ENCODE data around the gene ITGA1.

The ITGA1 gene

DNA sequence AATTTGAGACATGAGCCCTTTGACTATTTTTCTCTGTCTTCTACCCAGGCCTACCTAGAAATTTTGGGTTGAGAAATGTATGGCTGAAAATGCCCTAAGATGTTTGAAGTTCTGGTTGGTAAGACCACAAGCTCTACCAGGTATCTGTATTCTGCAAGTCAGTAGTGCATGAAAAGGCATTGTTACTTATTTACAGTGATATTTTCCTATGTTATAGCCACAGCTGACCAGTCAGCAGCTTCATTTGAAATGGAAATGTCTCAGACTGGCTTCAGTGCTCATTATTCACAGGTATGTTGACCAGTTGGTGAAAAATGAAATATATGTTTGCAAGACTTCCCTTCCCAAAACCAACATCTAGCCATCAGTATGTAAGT, 109.5 kb downstream of the ITGA1 start:
- no peak for DNase-seq (ENCODE audit: low read depth)

DNA sequence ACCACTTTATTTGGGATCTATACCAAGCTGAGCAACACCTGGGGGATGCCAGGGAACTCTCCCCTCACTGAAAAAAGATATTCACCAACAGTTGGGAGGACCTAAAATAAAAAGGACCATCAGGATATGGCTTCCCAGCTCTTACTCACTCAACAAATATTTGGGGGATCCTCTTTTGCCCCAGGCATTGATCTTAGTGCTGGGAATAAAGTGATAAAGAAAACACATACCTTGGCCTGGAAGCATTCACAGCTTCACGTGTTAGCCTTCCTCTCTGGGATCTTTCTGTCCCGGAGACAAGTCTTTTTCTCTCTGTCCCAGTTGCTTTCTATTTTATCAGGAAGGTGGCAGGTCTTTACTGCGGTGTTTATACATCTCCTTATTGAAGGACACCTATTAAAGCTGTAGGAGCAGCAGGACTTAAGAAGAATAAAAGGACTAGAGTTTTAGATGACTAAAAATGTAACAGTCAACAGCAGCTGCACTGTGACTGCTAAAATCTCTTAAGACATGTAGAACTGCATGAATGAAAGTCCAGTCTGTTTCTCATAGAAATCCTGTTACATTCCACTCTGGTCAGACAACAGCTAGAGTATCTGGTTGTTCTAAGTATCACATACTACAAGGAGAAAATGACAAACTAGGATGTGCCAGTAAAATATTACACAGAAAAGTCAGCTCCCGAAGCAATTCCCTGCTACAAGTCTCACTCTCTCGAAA, 111.4 kb downstream of the ITGA1 start:
- no peak for DNase-seq (ENCODE audit: low read depth)

DNA sequence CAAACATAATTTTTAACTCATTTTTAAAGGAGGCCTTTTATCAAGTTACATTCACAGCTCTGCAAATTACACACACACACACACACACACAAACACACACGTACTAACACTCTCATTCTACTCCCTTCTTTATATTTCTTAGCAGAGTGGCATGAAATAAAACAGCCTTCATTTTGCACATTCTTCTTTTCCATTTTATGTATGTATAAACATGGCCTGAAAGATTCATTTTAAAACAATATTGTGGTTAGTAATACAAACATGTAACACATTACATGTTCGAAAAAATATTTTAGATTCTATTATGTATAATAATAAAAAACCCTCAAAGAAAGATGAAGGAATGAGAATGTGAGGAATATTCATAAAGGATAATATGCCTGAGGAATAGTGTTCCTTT, 115.4 kb downstream of the ITGA1 start:
- DNase-seq (ENCODE audit: low read depth): no peak

DNA sequence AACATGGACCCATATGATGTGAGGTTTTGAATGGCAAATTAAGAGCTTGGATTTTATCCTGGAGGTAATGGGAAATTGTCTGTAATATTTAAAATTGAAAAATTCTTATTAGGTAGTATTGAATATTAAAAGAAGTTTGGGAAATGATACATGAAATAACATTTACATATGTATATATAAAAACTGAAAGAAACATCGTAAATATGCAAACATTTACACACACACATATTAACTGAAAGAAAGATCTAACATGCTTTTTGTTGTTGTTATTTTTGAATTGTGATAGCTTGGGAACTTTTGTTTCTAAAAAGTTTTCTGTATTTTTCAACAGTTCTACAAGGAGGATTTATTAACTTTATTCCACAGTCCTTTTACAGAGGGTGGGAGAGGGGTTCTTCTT, 118.6 kb downstream of the ITGA1 start:
- DNase-seq (ENCODE audit: low read depth): no peak

DNA sequence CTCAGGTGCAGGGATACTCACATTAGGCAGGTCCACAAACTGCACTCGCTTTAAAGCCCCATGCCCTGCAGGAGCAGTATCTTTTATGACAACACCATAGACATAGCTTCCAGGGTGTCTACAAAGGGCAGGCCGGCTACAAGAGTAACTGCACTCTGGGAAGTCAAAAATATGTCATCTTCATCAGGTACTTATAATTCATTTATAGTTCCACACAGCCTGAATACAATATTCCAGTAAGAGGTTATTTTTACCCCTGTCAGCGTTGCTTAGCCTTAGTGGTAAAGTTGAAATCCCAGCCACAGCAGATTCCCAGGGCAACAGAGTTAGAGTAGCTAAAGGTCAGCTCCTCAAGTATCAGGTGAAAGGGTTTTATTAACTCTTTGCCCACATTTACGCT, 119.1 kb downstream of the ITGA1 start:
- no peak for DNase-seq (ENCODE audit: low read depth)

DNA sequence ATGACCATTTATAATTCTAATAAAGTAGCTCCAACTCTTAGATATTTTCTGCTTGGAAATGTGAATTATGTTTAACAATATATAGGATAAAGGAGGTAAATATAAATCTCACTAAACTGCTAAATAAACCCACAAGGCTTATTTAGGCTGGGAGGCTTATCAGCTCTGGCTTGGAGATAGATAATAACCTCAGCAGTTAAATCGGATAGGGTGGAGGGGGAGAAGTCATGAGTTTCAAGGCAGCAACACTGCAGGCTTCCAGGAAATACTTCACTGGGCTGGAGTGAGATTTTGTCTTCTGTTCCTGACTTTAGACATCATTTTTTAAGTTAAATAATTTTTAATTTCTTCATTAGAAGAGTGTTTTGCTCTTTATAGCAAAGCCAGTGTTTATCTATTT, 121.5 kb downstream of the ITGA1 start:
- no peak for DNase-seq (ENCODE audit: low read depth)

DNA sequence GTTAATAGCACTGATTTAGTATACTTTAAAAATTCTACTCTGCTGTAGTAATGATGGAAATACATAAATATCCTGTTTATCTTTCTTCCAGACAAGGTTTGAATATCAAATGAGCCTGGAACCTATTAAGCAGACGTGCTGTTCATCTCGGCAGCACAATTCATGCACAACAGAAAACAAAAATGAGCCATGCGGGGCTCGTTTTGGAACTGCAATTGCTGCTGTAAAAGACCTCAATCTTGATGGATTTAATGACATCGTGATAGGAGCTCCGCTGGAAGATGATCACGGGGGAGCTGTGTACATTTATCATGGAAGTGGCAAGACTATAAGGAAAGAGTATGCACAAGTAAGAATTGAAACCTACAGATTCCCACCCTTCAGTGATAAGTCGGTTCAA, 122.4 kb downstream of the ITGA1 start:
- no peak for DNase-seq (ENCODE audit: low read depth)

DNA sequence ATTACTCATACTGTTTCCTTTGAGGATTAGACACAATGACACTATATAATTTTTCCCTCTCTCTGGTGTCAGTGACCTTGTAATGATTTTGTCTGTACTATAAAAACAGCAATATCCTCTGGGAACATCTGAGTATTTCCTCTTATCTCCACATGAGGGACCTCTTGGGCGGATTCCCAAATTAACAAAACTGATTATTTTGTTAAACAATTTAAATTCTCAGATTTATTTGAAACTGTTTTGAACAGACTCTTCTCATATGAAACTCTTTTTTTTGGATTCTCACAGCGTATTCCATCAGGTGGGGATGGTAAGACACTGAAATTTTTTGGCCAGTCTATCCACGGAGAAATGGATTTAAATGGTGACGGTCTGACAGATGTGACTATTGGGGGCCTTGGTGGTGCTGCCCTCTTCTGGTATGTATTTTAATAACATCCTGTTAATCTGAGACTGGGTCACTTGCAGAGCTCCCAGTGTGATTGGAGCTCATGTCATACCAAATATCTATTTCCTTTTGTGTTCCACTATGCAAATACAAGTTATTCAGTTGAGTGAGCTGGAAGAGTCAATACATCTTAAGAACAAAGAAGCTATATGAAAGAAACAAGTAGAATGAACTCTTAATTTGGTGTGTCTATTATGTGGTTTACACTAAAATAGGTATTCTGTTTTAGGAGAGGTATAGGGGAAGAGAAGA, 127.6 kb downstream of the ITGA1 start:
- peak; percentile 25 for DNase-seq (ENCODE audit: low read depth)

DNA sequence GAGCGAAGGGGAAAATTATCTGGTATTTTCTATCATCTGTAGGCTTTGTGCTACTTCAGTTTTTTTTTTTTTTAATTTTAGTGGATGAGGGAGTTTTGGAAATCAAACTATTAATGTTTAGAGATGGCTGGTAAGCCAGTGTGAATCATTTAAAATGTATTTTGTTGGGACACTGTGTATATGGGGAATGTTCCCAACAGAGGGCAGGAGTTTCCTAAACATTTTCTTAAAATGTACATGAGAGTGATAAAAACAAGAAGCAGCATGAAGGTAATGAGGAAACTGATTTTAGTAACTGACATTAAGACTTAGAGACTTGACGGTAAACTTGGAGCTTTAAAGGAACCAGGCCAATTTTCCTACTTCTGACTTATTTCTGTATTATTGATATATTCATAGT, 133.2 kb downstream of the ITGA1 start:
- no peak for DNase-seq (ENCODE audit: low read depth)

DNA sequence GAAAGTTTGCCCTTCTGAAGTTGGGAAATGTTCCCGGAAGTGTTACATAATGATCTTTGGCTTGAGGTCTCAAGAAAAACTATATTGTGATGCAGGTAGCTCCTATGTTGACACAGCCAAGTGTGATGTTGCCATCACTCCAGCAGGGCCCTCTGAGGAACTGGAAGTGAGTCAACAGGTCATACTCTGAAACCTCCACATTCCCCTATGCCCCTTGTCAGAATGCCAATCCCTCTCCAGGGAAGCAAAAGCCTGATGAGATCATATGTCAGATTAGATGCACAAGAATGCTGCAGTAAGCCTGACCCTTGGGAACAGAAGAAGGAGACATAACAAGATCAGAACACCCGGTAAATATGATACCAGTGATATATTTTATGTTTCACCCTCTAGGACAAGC, 134.7 kb downstream of the ITGA1 start:
- DNase-seq (ENCODE audit: low read depth): no peak

DNA sequence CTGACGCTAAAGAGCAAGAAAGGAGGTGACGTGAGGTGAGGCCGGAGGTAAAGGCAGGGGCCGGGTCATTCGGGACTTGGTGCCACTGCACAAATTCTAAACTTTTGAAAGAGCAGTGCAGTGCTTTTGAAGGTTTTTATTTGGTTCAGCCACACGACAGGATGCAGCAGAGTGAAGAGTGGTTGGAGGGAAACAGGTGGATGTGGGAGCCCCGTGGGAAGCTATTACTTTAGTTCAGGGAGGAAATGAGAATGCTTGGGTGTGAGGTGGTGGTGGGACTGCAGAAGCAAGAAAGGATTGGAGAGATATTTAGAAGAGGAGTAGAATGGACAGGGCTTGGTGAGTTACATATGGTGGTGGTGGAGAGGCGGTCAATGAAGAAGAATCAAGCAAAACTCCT, 136.7 kb downstream of the ITGA1 start:
- DNase-seq (ENCODE audit: low read depth): no peak

DNA sequence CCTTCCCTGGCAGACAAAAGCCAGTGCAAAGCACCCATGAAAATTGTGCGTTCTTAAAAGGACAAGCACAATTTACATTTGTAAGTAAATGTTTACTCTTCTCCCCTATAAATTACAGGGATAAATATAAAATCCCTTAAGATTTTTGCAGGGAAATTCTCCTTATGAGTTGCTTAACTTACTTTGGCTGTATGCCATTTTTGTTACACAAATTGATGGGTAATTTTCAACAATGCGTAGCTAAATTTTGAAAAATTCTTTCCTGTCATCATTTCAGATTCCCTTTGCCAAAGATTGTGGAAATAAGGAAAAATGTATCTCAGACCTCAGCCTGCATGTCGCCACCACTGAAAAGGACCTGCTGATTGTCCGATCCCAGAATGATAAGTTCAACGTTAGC, 137.3 kb downstream of the ITGA1 start:
- no peak for DNase-seq (ENCODE audit: low read depth)

DNA sequence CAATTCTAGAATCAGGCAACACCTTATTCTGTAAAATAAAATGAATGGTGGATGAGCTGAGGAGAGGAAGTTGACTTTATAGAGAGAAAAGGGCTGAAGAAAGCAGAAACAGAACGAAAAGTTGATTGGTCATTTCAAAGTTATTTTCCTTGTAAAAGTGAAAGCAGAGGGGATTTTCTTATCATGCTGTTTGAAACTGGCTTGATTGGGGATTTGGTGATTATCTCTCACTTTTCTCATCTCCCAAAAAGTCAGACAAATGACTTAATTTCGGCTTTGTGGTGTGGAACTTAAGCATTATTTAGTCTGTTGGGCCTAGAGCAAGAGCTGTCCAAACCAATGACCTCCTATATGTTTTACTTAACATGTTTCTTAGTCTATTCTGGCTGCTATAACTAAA, 141.0 kb downstream of the ITGA1 start:
- no peak for DNase-seq (ENCODE audit: low read depth)

DNA sequence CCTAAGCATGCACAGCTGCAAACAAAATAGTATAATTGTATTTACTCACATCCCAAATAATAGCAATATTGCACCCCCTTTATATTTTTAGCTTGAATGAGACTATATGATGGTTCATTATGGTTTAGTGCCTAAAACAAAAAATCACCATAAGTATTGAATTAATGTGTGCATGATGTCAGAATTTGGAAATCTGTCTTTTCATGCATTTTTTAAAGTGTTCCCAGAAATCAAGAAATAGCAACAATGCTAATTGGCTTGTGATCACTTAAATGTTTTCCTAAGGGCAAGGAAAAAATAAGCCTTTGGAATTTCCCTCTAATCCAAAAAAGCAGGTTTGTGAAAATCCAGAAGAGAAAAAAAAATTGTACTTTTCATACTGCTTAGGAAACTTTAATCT, 150.5 kb downstream of the ITGA1 start:
- DNase-seq (ENCODE audit: low read depth): no peak

DNA sequence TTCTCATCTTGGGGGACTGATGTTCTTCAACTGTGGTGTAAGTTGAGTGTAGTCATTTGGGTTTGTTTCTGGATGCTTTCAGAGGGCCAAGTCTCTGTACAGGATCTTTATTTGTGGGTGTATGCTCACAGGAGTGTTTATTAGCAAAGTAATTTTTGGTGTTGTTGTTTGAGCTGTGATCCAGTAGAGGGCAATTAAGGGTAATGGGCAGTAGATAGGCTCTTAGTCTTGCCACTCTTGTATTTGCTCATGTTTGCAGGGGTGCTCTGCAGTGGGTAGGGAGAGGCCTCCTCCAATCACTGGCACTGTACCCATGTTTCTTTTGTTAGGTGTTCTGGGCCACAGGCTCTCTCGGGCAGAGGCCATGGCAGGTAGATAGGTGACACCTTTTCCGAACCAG, 155.6 kb downstream of the ITGA1 start:
- no peak for DNase-seq (ENCODE audit: low read depth)

DNA sequence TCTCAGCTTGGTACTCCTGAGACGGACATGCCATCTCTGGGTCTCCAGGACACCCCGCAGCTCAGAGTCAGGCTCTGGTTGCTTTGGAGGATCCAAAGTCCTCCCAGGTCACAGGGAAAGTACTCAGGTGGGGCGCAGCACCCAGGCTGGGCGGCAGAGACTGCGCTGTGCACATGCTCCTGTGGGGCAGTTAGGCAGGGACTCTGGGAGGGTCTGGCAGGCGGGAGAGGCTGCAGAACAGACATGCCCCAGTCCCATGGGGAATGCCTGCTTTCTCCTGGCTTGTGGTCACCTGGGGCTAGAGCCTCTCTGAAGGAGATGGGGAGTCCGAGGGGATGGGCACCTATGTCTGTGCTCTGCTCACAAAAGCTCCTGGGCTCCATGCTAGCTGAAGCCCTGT, 156.1 kb downstream of the ITGA1 start:
- no peak for DNase-seq (ENCODE audit: low read depth)

DNA sequence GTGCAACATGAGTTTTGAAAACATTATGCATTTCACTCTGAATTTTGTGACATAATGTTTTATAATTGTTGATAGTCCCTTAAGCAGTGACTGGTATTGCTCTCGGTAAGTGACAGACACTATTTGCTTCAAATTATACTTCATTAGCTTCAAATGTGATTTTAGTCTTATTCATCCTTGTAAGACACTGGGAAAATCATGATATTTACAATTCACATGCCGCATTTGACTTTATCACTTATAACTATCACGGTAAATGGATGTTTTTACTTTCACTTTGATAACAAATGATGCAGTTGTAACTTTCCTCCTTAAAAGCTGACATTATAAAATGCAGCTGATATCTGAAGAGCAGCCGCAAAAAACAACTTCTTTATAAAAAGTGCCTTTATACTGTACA, 157.3 kb downstream of the ITGA1 start:
- DNase-seq (ENCODE audit: low read depth): no peak

DNA sequence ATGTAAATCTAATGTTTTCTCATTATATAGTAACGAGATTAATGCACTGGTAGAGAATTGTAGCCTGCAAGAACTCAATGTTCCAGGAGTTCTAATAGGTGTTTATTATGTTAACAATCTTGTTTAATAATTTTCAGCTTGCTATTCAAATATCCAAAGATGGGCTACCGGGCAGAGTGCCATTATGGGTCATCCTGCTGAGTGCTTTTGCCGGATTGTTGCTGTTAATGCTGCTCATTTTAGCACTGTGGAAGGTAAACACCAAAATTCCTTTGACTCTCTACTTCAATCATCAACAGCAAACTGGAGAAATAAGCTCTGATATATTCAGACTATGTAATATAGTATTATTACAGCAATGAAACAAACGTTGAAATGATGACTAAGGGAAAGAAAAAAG, 159.5 kb downstream of the ITGA1 start:
- DNase-seq (ENCODE audit: low read depth): no peak

DNA sequence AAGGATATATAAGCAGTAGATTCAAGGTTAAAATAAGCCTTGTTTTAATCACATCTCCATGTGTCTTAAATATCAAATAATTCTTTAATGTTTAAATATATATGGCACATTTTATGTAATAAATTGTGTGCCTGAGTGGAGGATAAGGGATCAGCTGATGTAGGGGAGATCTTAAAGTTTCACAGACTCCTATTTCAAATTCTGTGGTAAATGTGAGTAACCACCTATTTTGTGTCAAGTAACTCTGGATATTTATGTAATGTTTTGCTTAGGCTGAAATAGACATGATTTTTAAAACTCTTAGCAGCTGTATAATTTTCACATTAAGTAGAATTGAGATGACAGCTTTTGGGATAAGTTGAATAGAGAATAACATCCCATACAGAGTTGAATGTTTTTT, 160.1 kb downstream of the ITGA1 start:
- DNase-seq (ENCODE audit: low read depth): no peak

DNA sequence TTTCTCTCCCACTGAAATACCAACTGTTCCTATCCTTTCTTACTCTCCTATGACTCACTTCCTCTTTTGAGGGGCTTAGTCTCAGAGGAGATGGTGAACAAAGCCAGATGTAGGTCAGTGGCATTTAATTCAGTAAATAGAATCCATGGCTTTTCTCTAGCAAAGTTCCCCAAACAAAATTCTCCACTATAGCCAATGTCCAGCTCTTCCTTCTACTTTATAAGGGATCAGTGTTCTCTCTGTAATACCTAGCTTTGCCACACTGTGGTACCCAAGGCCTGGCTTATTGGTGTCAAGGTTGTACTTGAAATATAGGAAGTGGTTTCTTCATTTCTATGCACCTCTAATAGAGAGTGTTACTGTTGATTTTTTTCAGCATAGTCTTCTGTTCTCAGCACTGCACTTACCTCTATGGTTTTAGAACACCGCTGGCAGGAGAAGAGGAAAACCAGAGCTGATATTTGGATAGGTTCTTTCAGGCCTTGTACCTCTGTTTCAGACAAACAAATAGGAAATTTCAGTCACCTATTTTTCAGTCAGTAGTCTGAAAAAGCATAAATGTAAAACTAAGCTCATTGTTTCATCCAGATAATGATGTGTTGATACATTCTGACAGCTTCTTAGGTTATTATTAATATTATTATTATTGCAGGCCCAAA, 160.8 kb downstream of the ITGA1 start:
- DNase-seq (ENCODE audit: low read depth): peak; percentile 43

DNA sequence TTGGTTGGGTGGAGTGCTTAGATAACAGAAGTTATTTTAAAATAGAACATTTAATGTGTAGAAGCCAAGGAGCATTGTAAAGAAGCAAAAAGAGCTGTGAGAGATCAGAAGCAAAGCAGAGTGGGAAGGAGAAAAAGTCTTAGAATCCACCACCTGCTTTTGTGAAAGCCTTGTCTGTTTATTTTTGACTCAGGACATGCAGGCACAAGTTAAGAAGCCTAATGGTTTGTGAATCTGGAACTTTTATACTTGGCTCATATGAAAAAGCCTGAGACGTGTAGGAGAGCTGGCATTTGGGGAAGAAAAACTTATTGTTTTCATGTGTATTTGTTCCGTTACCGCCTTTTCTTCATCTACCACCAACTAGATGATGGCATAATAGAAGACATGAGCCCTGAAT, 163.0 kb downstream of the ITGA1 start:
- DNase-seq (ENCODE audit: low read depth): no peak

DNA sequence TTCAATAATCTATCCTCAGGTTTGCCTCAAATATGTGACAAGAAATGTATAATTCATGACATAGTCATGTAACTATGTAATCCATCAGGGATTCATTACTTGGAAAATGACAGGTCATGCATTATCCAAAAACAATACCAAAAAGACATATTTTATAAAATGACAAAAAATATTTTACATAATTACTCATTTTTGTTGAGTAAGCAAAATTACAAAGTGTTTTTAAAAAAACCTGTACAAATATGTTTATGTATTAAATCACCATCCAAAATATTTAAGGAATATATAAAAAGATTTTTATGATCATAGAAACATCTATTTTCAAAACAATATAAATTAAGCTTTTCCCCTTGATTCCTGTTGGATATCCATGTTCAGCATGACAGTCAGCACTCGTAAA, 164.8 kb downstream of the ITGA1 start:
- DNase-seq (ENCODE audit: low read depth): no peak

DNA sequence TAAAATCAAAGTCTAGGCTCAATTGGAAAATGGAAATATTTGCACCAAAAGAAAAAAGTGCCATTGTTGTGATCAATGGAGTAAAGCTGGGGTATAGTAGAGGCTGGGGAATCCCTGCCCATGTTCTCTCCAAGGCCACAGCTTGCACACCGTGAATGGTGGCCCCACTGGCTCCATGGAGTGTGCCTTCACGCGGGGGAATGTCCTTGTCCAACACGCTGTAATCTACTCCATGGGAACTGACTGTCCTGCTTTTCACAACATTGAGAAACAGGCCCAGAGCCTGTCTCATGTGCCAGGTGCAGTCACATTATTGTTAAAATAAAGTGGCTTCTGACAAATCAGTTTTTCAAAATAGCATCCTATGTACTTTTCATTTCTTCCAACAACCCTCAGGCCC, 168.3 kb downstream of the ITGA1 start:
- no peak for DNase-seq (ENCODE audit: low read depth)
